Tibial nerve (tissue), 4 donors: ENCODE data around the gene ASTN1. TPM values are rescaled to one million over a fixed set of nuclear protein-coding genes. Genes with fewer than 3 reads are reported as not detected.

Experiments
- DNase-seq, 2 donors: peaks; one replicate each; pipeline ENCODE4 v3.0.0-alpha.2; 2019; ENCODE audit warnings: low spot score in 2 of 2
- H3K27ac ChIP-seq, 4 donors: fragments of 200-600 bp; sonication (generic) in 3 of 4; one replicate each; pipeline ENCODE4 v1.5.1; 2017 to 2019; ENCODE audit warnings: mild to moderate bottlenecking in 1 of 4
- H3K27me3 ChIP-seq, 2 donors: fragments of 200-600 bp; sonication (generic) in 1 of 2; one replicate each; pipeline versions ENCODE4 v1.5.1 to v1.6.0; 2017 to 2019
- H3K36me3 ChIP-seq, 3 donors: fragments of 200-600 bp; sonication (generic); one replicate each; pipeline ENCODE4 v1.5.1; 2018 to 2019
- H3K4me1 ChIP-seq, 4 donors: fragments of 200-600 bp; sonication (generic) in 3 of 4; one replicate each; pipeline ENCODE4 v1.5.1; 2017 to 2019
- H3K4me3 ChIP-seq, 4 donors: fragments of 200-600 bp; sonication (generic) in 3 of 4; one replicate each; pipeline ENCODE4 v1.5.1; 2017 to 2019; ENCODE audit warnings: mild to moderate bottlenecking in 1 of 4, moderate library complexity in 1 of 4
- H3K9me3 ChIP-seq, 4 donors: fragments of 200-600 bp; sonication (generic) in 3 of 4; one replicate each; pipeline ENCODE4 v1.5.1; 2017 to 2019
- CTCF ChIP-seq, 5 experiments: fragments of 200-600 bp in 3 of 5; fragments of 450-650 bp in 2 of 5; sonication (generic) in 3 of 5; IDR thresholded peaks; one replicate each; pipeline ENCODE4 v1.5.1; 2016 to 2019; ENCODE audit warnings: antibody characterized with exemption in 5 of 5, mild to moderate bottlenecking in 3 of 5, moderate library complexity in 2 of 5
- EP300 ChIP-seq, 2 donors: sonication (generic); formaldehyde crosslinking; IDR thresholded peaks; one replicate each; pipeline ENCODE4 v1.6.1; 2017; ENCODE audit warnings: antibody characterized with exemption in 2 of 2, mild to moderate bottlenecking in 1 of 2
- POLR2A ChIP-seq, 2 donors: fragments of 450-650 bp; IDR thresholded peaks; one replicate each; pipeline ENCODE4 v1.6.1; 2017; ENCODE audit warnings: antibody characterized with exemption in 2 of 2, mild to moderate bottlenecking in 2 of 2, moderate library complexity in 2 of 2
- WGBS, 2 donors: methylation state at CpG; one replicate each; pipeline ENCODE4 v1.1.5; 2018; 5-methylcytosine and 5-hydroxymethylcytosine counted together
- total RNA-seq, 4 donors: library from RNA; depleted of rRNA; stranded (reverse); fragments of >200 nt; gene quantifications; one replicate each; pipeline ENCODE4 v1.1.0, GENCODE V29; 2016

ASTN1 gene
- total RNA-seq, 4 donors from 2014 or later = 0.30 to 0.63 TPM; not detected in 2

GRCh38 chr1:177106614-177107365, 57.7 kb downstream of the ASTN1 start:
- H3K4me3 ChIP-seq = no peak overlapping the region
- H3K4me1 ChIP-seq = no peaks in the 10 kb centered on the region
- H3K9me3 ChIP-seq = no peaks in the 10 kb centered on the region
- no peaks in the 10 kb centered on the region for H3K27me3 ChIP-seq
- no peak for DNase-seq
- no peaks in the 10 kb centered on the region for H3K36me3 ChIP-seq
- H3K27ac ChIP-seq = no peak overlapping the region
- 78 to 92% methylated on average over 2 to 4 of the region's 4 CpGs for WGBS, 2 donors
- TF ChIP-seq EP300 (IDR thresholded peaks at IDR 0.05) (no peak), CTCF (IDR thresholded peaks at IDR 0.05) (no peak), POLR2A (IDR thresholded peaks at IDR 0.05) (no peak)

GRCh38 chr1:177106196-177106595, 58.3 kb downstream of the ASTN1 start:
- TF ChIP-seq CTCF (IDR thresholded peaks at IDR 0.05) (no peak), POLR2A (IDR thresholded peaks at IDR 0.05) (no peak), EP300 (IDR thresholded peaks at IDR 0.05) (no peak)

GRCh38 chr1:177103005-177103852, 61.3 kb downstream of the ASTN1 start:
- no peaks in the 10 kb centered on the region for H3K27me3 ChIP-seq
- 85 to 87% methylated on average over 2 of the region's 2 CpGs for WGBS, 2 donors
- no peaks in the 10 kb centered on the region for H3K9me3 ChIP-seq
- no peaks in the 10 kb centered on the region for H3K4me1 ChIP-seq
- H3K36me3 ChIP-seq = no peaks in the 10 kb centered on the region
- DNase-seq = no peak
- TF ChIP-seq CTCF (IDR thresholded peaks at IDR 0.05) (no peak), EP300 (IDR thresholded peaks at IDR 0.05) (no peak), POLR2A (IDR thresholded peaks at IDR 0.05) (no peak)
- H3K4me3 ChIP-seq = no peak overlapping the region
- H3K27ac ChIP-seq = no peak overlapping the region

More at GRCh38 chr1:177106196-177106595, 58.3 kb downstream of the ASTN1 start:
- WGBS, 2 donors = 61 to 64% methylated on average over 1 of the region's 1 CpG
- DNase-seq = no peak
- H3K9me3 ChIP-seq = no peaks in the 10 kb centered on the region
- H3K27ac ChIP-seq = no peak overlapping the region
- no peaks in the 10 kb centered on the region for H3K36me3 ChIP-seq
- no peaks in the 10 kb centered on the region for H3K4me1 ChIP-seq
- H3K27me3 ChIP-seq = no peaks in the 10 kb centered on the region
- H3K4me3 ChIP-seq = no peak overlapping the region

GRCh38 chr1:177092001-177092400, 72.5 kb downstream of the ASTN1 start:
- H3K4me3 ChIP-seq = no peak overlapping the region
- no peak for DNase-seq
- H3K9me3 ChIP-seq = no peaks in the 10 kb centered on the region
- no peaks in the 10 kb centered on the region for H3K27me3 ChIP-seq
- no peaks in the 10 kb centered on the region for H3K4me1 ChIP-seq
- H3K27ac ChIP-seq = no peak overlapping the region
- no peaks in the 10 kb centered on the region for H3K36me3 ChIP-seq
- TF ChIP-seq POLR2A (IDR thresholded peaks at IDR 0.05) (no peak), CTCF (IDR thresholded peaks at IDR 0.05) (no peak), EP300 (IDR thresholded peaks at IDR 0.05) (no peak)

GRCh38 chr1:177091040-177091439, 73.5 kb downstream of the ASTN1 start:
- TF ChIP-seq CTCF (IDR thresholded peaks at IDR 0.05) (no peak), EP300 (IDR thresholded peaks at IDR 0.05) (no peak), POLR2A (IDR thresholded peaks at IDR 0.05) (no peak)
- Histone ChIP-seq H3K4me1 (no peaks in the 10 kb centered on the region), H3K27me3 (no peaks in the 10 kb centered on the region), H3K27ac (no peak overlapping the region), H3K36me3 (no peaks in the 10 kb centered on the region), H3K4me3 (no peak overlapping the region), H3K9me3 (no peaks in the 10 kb centered on the region)
- WGBS, 2 donors = 62% methylated on average over 1 of the region's 1 CpG
- no peak for DNase-seq
